Measurements from ENCODE around the gene GAL3ST1.

GAL3ST1 gene

GRCh38 chr22:30574997-30575671 lies 669 bp upstream of the GAL3ST1 start:
- H2AFZ ChIP-seq (ENCODE audit: low read length) = no peak overlapping the region
- H3K9me2 ChIP-seq (replicated peaks; ENCODE audit: low read depth, low read length) = no peaks in the 10 kb centered on the region
- peaks cover 38% of the 10 kb centered on the region; the same call in 1 of the 2 replicates for H3K36me3 ChIP-seq (ENCODE audit: insufficient read depth, low read length)
- TF ChIP-seq EZH2phosphoT487 (IDR thresholded peaks at IDR 0.05; ENCODE audit: borderline replicate concordance) = no peak
- TF ChIP-seq CTCF (conservative IDR thresholded peaks at IDR 0.05; ENCODE audit: low read length) = no peak
- H3F3A ChIP-seq (ENCODE audit: low read depth) = no peaks in the 10 kb centered on the region
- H3K4me2 ChIP-seq (ENCODE audit: low read depth, low read length, poor library complexity, severe bottlenecking) = no peak overlapping the region
- no peak overlapping the region for H3K9ac ChIP-seq (ENCODE audit: low read depth, low read length, poor library complexity, severe bottlenecking)
- no peaks in the 10 kb centered on the region for H3K27me3 ChIP-seq (ENCODE audit: insufficient read depth, low read length, poor library complexity, severe bottlenecking)
- no peaks in the 10 kb centered on the region for H3K79me2 ChIP-seq (ENCODE audit: insufficient read depth, low read length)
- no peaks in the 10 kb centered on the region for H3K4me1 ChIP-seq (ENCODE audit: insufficient read depth, low read length, poor library complexity, severe bottlenecking)
- H3K9me3 ChIP-seq (ENCODE audit: insufficient read depth, low read depth, low read length) = no peaks in the 10 kb centered on the region
- H3K4me3 ChIP-seq (ENCODE audit: low read length, poor library complexity, severe bottlenecking) = no peak overlapping the region
- no peaks in the 10 kb centered on the region for H4K20me1 ChIP-seq (ENCODE audit: insufficient read depth, low read length, poor library complexity, severe bottlenecking)

GRCh38 chr22:30573594-30574094 lies 821 bp downstream of the GAL3ST1 start:
- Histone ChIP-seq H3K79me2 (ENCODE audit: insufficient read depth, low read length) (no peaks in the 10 kb centered on the region), H3K36me3 (ENCODE audit: insufficient read depth, low read length) (peaks cover 23% of the 10 kb centered on the region; the same call in 1 of the 2 replicates), H2AFZ (ENCODE audit: low read length) (no peak overlapping the region), H3K4me1 (ENCODE audit: insufficient read depth, low read length, poor library complexity, severe bottlenecking) (no peaks in the 10 kb centered on the region), H3K27me3 (ENCODE audit: insufficient read depth, low read length, poor library complexity, severe bottlenecking) (no peaks in the 10 kb centered on the region), H3K9me2 (replicated peaks; ENCODE audit: low read depth, low read length) (no peaks in the 10 kb centered on the region), H3K4me3 (ENCODE audit: low read length, poor library complexity, severe bottlenecking) (no peak overlapping the region), H3F3A (ENCODE audit: low read depth) (no peaks in the 10 kb centered on the region), H3K4me2 (ENCODE audit: low read depth, low read length, poor library complexity, severe bottlenecking) (no peak overlapping the region), H3K9me3 (ENCODE audit: insufficient read depth, low read depth, low read length) (no peaks in the 10 kb centered on the region), H4K20me1 (ENCODE audit: insufficient read depth, low read length, poor library complexity, severe bottlenecking) (no peaks in the 10 kb centered on the region), H3K9ac (ENCODE audit: low read depth, low read length, poor library complexity, severe bottlenecking) (no peak overlapping the region)
- TF ChIP-seq EZH2phosphoT487 (IDR thresholded peaks at IDR 0.05; ENCODE audit: borderline replicate concordance) = no peak
- TF ChIP-seq CTCF (conservative IDR thresholded peaks at IDR 0.05; ENCODE audit: low read length) = no peak

GRCh38 chr22:30572840-30573593 lies 1.4 kb downstream of the GAL3ST1 start:
- H3K9me2 ChIP-seq (replicated peaks; ENCODE audit: low read depth, low read length) = no peaks in the 10 kb centered on the region
- no peaks in the 10 kb centered on the region for H3F3A ChIP-seq (ENCODE audit: low read depth)
- H3K4me3 ChIP-seq (ENCODE audit: low read length, poor library complexity, severe bottlenecking) = no peak overlapping the region
- no peak overlapping the region for H3K4me2 ChIP-seq (ENCODE audit: low read depth, low read length, poor library complexity, severe bottlenecking)
- H2AFZ ChIP-seq (ENCODE audit: low read length) = no peak overlapping the region
- TF ChIP-seq CTCF (conservative IDR thresholded peaks at IDR 0.05; ENCODE audit: low read length) (no peak), EZH2phosphoT487 (IDR thresholded peaks at IDR 0.05; ENCODE audit: borderline replicate concordance) (no peak)
- H4K20me1 ChIP-seq (ENCODE audit: insufficient read depth, low read length, poor library complexity, severe bottlenecking) = no peaks in the 10 kb centered on the region
- H3K9me3 ChIP-seq (ENCODE audit: insufficient read depth, low read depth, low read length) = no peaks in the 10 kb centered on the region
- no peak overlapping the region for H3K9ac ChIP-seq (ENCODE audit: low read depth, low read length, poor library complexity, severe bottlenecking)
- H3K4me1 ChIP-seq (ENCODE audit: insufficient read depth, low read length, poor library complexity, severe bottlenecking) = no peaks in the 10 kb centered on the region
- no peaks in the 10 kb centered on the region for H3K27me3 ChIP-seq (ENCODE audit: insufficient read depth, low read length, poor library complexity, severe bottlenecking)
- H3K79me2 ChIP-seq (ENCODE audit: insufficient read depth, low read length) = no peaks in the 10 kb centered on the region
- peaks cover 17% of the 10 kb centered on the region; the same call in 1 of the 2 replicates for H3K36me3 ChIP-seq (ENCODE audit: insufficient read depth, low read length)

Data from Loucy (cell line).